H1 (cell line): Measurements from ENCODE around the gene LIMA1. TPM values are rescaled to one million over a fixed set of nuclear protein-coding genes. Genes with fewer than 3 reads are reported as not detected.

Experiments
- CREB1 ChIP-seq: IDR thresholded peaks from 2 replicates; pipeline ENCODE4 v1.6.1; 2012; ENCODE audit warnings: inconsistent platforms
- EP300 ChIP-seq, 2 experiments: IDR thresholded peaks; 1 replicate in 1 of 2; 2 replicates in 1 of 2; pipeline ENCODE4 v1.6.1; 2011 to 2012; ENCODE audit warnings: low read depth in 2 of 2, low read length in 2 of 2, mild to moderate bottlenecking in 2 of 2, borderline replicate concordance in 1 of 2, inconsistent platforms in 1 of 2, moderate library complexity in 1 of 2
- GABPA ChIP-seq: IDR thresholded peaks from 2 replicates; pipeline ENCODE4 v1.6.1; 2011; ENCODE audit warnings: mild to moderate bottlenecking, low read length, moderate library complexity, borderline replicate concordance; ENCODE audit not compliant: insufficient read depth
- JUN ChIP-seq: IDR thresholded peaks from 2 replicates; pipeline ENCODE4 v1.6.1; 2011; ENCODE audit warnings: low read depth, mild to moderate bottlenecking, improper control_type of control experiment, low read length
- SP4 ChIP-seq: IDR thresholded peaks from 2 replicates; pipeline ENCODE4 v1.6.1; 2012; ENCODE audit warnings: low read length, inconsistent platforms
- polyA plus RNA-seq, 7 experiments: library from polyadenylated mRNA; depleted of rRNA in 3 of 7; stranded (reverse) in 5 of 7; unstranded in 2 of 7; fragments of >200 nt in 5 of 7; fragments of 200-250 nt in 2 of 7; gene quantifications; 1 replicate in 5 of 7; 2 replicates in 1 of 7; 4 replicates in 1 of 7; pipeline versions ENCODE4 v1.2.1 to v1.2.3, GENCODE V29; 2011 to 2013; ENCODE audit warnings: missing spikeins in 2 of 7, mixed read lengths in 2 of 7
- total RNA-seq: library from RNA; stranded (reverse); fragmentation: NEBNext Ultra II Directional; extraction: Animal tissue kit (Norgen Biotek cat#: 25700); gene quantifications from 2 replicates; pipeline ENCODE4 v1.2.1, GENCODE V29; 2021

Gene LIMA1
- total and polyA plus RNA-seq, 2 of the 8 experiments (the other 6 are each of a cell fraction or from before 2014, with no cell fraction given): 12.7 to 47.6 TPM

DNA sequence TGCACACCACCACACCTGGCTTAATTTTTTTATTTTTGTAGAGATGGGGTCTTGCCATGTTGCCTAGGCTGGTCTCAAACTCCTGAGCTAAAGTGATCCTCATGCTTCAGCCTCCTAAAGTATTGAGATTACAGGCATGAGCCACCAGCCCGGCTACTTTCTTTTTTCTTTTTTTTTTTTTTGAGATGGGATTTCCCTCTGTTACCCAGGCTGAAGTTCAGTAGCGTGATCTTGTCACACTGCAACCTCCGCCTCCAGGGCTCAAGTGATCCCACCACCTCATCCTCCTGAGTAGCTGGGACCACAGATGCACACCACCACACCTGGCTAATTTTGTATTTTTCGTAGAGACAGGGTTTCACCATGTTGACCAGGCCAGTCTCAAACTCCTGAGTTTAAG is 51.1 kb downstream of the LIMA1 start (continued):
- TF ChIP-seq JUN: no peak
- TF ChIP-seq SP4: no peak
- no peak for TF ChIP-seq GABPA
- no peak for TF ChIP-seq CREB1
- no peak for TF ChIP-seq EP300 (IDR thresholded peaks at IDR 0.05; ENCODE audit: borderline replicate concordance in 1 of 2, low read depth in 2 of 2, low read length in 2 of 2)
